GM19468 (cell line): ENCODE data around the gene PIK3R6.

Source experiments
- ATAC-seq: cut with Tn5 transposase; IDR thresholded peaks from one replicate; pipeline ENCODE4 v1.9.1; 2021; ENCODE audit warnings: mild to moderate bottlenecking, moderate library complexity, moderate number of reproducible peaks; ENCODE audit not compliant: unreplicated experiment; ENCODE audit errors: extremely low read depth

PIK3R6 gene

DNA sequence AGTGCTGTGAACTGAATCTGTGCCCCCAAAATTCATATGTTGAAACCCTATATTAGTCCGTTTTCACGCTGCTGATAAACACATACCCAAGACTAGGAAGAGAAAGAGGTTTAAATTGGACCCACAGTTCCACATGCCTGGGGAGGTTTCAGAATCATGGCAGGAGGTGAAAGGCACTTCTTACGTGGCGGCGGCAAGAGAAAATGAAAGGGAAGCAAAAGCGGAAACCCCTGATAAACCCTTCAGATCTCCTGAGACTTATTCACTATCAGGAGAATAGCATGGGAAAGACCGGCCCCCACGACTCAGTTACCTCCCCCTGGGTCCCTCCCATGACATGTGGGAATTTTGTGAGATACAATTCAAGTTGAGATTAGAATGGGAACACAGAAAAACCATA, 105.5 kb downstream of the PIK3R6 start:
- ATAC-seq, result no peak

DNA sequence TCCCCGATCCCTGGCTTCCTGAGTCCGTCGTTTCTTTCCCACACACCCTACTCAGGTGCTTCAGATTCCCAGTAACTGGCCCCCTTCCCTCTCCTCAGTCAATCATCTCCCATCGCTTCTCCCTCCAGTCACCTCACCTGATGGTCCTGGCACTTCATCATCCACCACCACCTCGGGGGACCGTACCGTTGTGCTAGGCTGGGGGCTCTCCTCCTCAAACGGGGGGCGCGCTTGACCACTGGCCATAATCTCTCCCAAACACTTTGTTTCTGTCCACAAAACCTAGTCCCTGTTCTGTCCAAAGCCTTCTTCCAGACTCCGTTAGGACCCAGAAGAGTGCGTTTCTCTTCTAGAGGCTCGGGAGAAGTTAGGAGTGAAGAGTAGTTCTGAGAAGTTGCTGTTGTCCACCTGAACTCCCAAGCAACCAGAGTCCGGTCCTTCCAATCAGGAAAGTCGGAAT, 109.3 kb downstream of the PIK3R6 start, which contains the start of gene SPDYE4:
TSS of gene SPDYE4 (minus strand) at position 410 of the 460 bp plus-strand sequence. CDS start at position 246, 164 bp downstream.
- no peak for ATAC-seq

DNA sequence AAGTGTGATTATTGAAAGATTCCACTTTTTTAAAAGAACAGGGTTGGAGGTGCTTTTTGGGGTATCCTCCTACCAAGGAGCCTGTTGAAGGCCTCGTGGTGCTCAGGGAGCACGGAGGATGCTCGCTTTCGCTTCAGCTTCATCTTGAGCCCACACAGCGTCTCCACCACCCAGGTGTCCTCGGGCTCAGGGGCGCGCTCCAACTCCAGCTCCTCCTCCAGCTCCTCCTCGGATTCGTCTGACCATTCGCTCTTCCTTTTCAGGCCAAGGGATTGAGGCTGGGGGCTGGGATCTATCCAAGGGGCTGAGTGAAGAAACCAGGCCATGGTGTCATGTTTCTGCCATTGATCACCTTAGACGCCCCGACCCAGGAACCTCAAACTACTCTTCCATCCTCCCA, 110.3 kb downstream of the PIK3R6 start:
- no peak for ATAC-seq

DNA sequence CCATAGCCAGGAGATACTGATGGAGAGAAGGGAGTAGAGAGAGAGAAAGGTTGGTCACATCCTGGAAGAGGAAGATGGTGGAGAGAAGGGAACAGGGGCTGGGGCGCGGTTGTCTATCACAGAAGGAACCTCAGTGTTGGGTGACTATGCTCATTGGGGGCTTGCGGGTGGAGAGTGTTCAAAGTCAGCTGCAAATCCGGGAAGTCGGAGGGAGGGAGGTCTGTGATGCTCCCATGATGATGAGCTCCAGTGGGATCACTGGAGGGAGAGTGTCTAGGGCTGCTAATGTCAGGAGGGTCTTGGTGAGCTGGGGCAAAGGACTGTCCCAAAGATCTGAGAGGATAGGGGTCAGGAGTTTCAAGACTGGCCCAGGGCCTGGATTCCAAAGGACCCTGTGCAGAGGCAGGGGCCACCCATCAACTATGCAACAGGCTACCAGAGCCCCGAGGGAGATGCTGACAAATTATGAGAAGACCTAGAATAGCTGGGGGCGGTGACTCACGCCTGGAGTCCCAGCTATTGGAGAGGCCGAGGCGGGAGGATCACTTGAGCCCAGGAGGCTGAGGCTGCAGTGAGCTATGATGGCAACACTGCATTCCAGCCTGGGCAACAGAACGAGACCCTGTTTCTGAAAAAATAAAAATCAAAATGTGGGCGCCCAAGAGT, 111.8 kb downstream of the PIK3R6 start:
- no peak for ATAC-seq

DNA sequence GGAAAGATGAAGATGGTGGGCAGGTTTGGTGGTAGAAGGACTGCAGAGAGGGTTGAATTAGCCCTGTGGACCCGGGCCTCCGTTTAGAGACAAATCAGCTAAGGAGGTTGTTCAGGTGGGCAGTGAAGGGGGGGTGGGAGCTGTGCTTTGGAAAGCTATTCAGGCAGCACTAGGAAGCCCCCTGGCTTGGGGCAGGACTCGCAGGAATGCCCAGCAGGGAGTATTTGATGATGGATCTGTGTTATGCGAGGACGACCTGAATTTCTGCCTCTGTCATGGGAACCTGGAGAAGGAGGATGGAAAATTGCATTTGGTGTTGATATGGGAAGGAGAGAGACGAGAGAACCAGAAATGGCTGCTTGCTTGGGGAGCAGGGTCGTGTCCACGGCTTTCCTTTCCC, 112.6 kb downstream of the PIK3R6 start:
- no peak for ATAC-seq

DNA sequence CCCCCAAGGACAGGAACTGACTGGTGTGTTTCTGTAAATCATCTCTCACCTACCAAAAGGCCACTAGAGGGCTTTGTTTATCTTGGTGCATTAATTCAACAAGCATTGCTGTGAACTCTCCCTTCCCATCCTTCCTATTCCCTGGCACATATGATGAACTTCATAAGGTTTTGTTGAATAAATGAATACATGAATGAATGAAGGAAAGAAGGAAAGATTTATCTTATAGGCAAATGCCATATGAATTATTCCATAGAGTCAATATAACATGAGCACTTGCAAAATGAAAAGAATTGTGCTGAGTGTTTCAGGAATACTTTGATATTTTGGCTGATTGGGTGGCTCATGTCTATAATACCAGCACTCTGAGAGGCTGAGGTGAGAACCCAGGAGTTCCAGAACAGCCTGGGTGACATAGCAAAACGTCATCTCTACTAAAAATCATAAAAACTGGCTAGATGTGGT, 113.5 kb downstream of the PIK3R6 start:
- ATAC-seq, result no peak

DNA sequence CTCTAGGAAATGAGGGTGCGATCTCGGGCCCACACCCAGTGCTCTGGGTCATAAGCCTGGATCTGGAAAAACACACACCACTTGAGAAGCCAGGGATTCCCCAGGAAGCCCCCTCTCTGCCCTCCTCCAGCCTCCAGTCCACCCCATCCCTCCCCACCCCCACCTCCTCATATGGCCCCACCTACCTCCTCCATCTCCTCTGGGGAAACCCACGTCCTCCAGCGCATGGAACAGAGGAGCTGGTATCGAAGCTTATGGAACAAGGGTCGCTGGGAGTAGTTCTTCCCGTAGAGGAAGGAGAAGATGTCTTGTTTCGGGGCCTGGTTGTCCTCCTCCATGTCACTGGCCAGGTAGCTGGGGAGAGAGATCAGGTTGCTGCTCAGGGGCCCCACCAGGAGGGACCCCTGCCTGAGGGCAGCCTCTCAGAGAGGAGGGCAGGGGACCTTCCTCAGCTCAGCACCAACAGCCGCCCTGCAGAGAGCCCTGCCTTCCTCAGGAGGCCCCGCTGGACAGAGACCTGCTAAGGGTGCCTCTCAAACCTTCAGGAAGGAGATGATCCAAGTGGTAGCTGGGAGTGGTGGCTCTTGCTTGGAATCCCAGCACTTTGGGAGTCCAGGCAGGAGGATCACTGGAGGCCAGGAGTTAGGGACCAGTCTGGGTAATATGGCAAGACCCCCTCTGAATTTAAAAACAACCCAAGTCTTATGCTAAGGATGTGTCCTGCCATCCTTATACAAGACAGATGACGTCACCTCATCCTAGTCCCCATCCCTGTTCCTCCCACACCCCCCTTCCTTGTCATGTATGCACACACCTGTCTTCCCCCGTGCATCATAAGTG, 114.1 kb downstream of the PIK3R6 start:
- no peak for ATAC-seq
